Liver (tissue), 3 donors: ENCODE data around the gene EZH1.

ENCODE experiments used
- ATF3 ChIP-seq: IDR thresholded peaks from 2 replicates; pipeline ENCODE4 v1.6.1; 2016; ENCODE audit warnings: antibody characterized with exemption
- CTCF ChIP-seq: fragments of 150-350 bp; IDR thresholded peaks from 2 replicates; pipeline ENCODE4 v1.5.1; 2017; ENCODE audit warnings: improper control_type of control experiment, low read depth, low read length; ENCODE audit not compliant: missing input control
- GABPA ChIP-seq, 2 donors: IDR thresholded peaks in 1 of 2; conservative IDR thresholded peaks in 1 of 2; 2 replicates each; pipeline ENCODE4 v1.6.1; 2016; ENCODE audit warnings: antibody characterized with exemption in 2 of 2, mild to moderate bottlenecking in 1 of 2, moderate library complexity in 1 of 2
- HNF4G ChIP-seq: IDR thresholded peaks from 2 replicates; pipeline ENCODE4 v1.6.1; 2016; ENCODE audit warnings: antibody characterized with exemption
- JUND ChIP-seq, 2 donors: IDR thresholded peaks; 2 replicates each; pipeline ENCODE4 v1.6.1; 2016; ENCODE audit warnings: antibody characterized with exemption in 2 of 2
- MAX ChIP-seq: IDR thresholded peaks from 2 replicates; pipeline ENCODE4 v1.6.1; 2016; ENCODE audit warnings: antibody characterized with exemption
- TAF1 ChIP-seq: conservative IDR thresholded peaks from 2 replicates; pipeline ENCODE4 v1.6.1; 2016; ENCODE audit warnings: antibody characterized with exemption, mild to moderate bottlenecking
- YY1 ChIP-seq: IDR thresholded peaks from 2 replicates; pipeline ENCODE4 v1.6.1; 2016; ENCODE audit warnings: antibody characterized with exemption, mild to moderate bottlenecking
- donor health status: healthy.
- donor health status: healthy.

DNA sequence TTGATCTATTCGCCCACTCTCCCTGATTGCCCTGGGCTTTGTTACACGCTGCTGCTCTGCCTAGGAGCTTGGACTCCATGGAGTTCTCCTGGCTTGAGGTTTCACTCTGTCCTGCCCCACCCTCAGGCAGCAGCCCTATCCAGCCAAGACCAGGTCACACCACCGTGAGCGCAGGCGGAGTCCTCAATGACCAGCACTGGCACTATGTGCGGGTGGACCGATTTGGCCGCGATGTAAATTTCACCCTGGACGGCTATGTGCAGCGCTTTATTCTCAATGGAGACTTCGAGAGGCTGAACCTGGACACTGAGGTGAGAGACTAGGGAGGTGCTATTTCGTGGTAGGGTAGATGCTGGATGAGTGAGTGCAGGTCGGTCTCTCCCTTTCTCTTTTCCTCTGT lies 59.0 kb downstream of the EZH1 start:
- TF ChIP-seq CTCF (no peak), JUND (IDR thresholded peaks at IDR 0.05) (no peak), ATF3 (no peak), MAX (no peak), HNF4G (no peak), YY1 (no peak), TAF1 (no peak), GABPA (IDR thresholded peaks at IDR 0.05 in 1 of 2, conservative IDR thresholded peaks at IDR 0.05 in 1 of 2) (no peak)
